Measurements from ENCODE around the gene RIMKLA. TPM values are rescaled to one million over a fixed set of nuclear protein-coding genes. Genes with fewer than 3 reads are reported as not detected.

The RIMKLA gene
- total and polyA plus RNA-seq, 4 donors, result 0.71 to 8.9 (median 1.4) TPM

GRCh38 chr1:42429603-42430002 is 49.0 kb downstream of the RIMKLA start:
- DNase-seq (no peak), ATAC-seq (ENCODE audit: insufficient read depth, low FRiP score) (no peak)
- 57 to 77% methylated on average over 1 of the region's 1 CpG for WGBS, 2 donors
- Histone ChIP-seq H3K4me1 (ENCODE audit: control insufficient read depth in 5 of 5, insufficient read depth in 5 of 5, low read length in 5 of 5) (no peaks in the 10 kb centered on the region), H3K27me3 (ENCODE audit: control insufficient read depth in 3 of 3, insufficient read depth in 3 of 3, low read length in 2 of 3) (no peaks in the 10 kb centered on the region), H3K27ac (ENCODE audit: low read depth in 1 of 2, low read length in 1 of 2) (no peak overlapping the region), H3K9me3 (ENCODE audit: control insufficient read depth in 4 of 4, insufficient read depth in 3 of 4, low read length in 3 of 4) (no peaks in the 10 kb centered on the region), H3K4me3 (no peak overlapping the region), H3K36me3 (ENCODE audit: control insufficient read depth in 4 of 4, insufficient read depth in 4 of 4, low read length in 4 of 4) (no peaks in the 10 kb centered on the region), H3K9ac (ENCODE audit: insufficient read depth in 1 of 2, low read length in 2 of 2) (no peak overlapping the region)
- no peak for TF ChIP-seq CTCF (IDR thresholded peaks at IDR 0.05; ENCODE audit: control extremely low read depth, extremely low read depth)

GRCh38 chr1:42430286-42431135 is 49.9 kb downstream of the RIMKLA start:
- H3K4me3 ChIP-seq, result no peak overlapping the region
- ATAC-seq (ENCODE audit: insufficient read depth, low FRiP score) (no peak), DNase-seq (no peak)
- 86 to 92% methylated on average over 3 of the region's 3 CpGs for WGBS, 2 donors
- H3K27ac ChIP-seq (ENCODE audit: low read depth in 1 of 2, low read length in 1 of 2), result no peak overlapping the region
- H3K27me3 ChIP-seq (ENCODE audit: control insufficient read depth in 3 of 3, insufficient read depth in 3 of 3, low read length in 2 of 3), result no peaks in the 10 kb centered on the region
- no peaks in the 10 kb centered on the region for H3K36me3 ChIP-seq (ENCODE audit: control insufficient read depth in 4 of 4, insufficient read depth in 4 of 4, low read length in 4 of 4)
- no peak overlapping the region for H3K9ac ChIP-seq (ENCODE audit: insufficient read depth in 1 of 2, low read length in 2 of 2)
- no peak for TF ChIP-seq CTCF (IDR thresholded peaks at IDR 0.05; ENCODE audit: control extremely low read depth, extremely low read depth)
- no peaks in the 10 kb centered on the region for H3K4me1 ChIP-seq (ENCODE audit: control insufficient read depth in 5 of 5, insufficient read depth in 5 of 5, low read length in 5 of 5)
- no peaks in the 10 kb centered on the region for H3K9me3 ChIP-seq (ENCODE audit: control insufficient read depth in 4 of 4, insufficient read depth in 3 of 4, low read length in 3 of 4)

GRCh38 chr1:42431514-42431913 is 50.9 kb downstream of the RIMKLA start:
- ATAC-seq (ENCODE audit: insufficient read depth, low FRiP score), result no peak
- Histone ChIP-seq H3K36me3 (ENCODE audit: control insufficient read depth in 4 of 4, insufficient read depth in 4 of 4, low read length in 4 of 4) (no peaks in the 10 kb centered on the region), H3K27me3 (ENCODE audit: control insufficient read depth in 3 of 3, insufficient read depth in 3 of 3, low read length in 2 of 3) (no peaks in the 10 kb centered on the region), H3K4me1 (ENCODE audit: control insufficient read depth in 5 of 5, insufficient read depth in 5 of 5, low read length in 5 of 5) (no peaks in the 10 kb centered on the region), H3K27ac (ENCODE audit: low read depth in 1 of 2, low read length in 1 of 2) (no peak overlapping the region), H3K9ac (ENCODE audit: insufficient read depth in 1 of 2, low read length in 2 of 2) (no peak overlapping the region), H3K9me3 (ENCODE audit: control insufficient read depth in 4 of 4, insufficient read depth in 3 of 4, low read length in 3 of 4) (no peaks in the 10 kb centered on the region), H3K4me3 (no peak overlapping the region)
- no peak for TF ChIP-seq CTCF (IDR thresholded peaks at IDR 0.05; ENCODE audit: control extremely low read depth, extremely low read depth)
- 73 to 79% methylated on average over 3 of the region's 3 CpGs for WGBS, 2 donors
- no peak for DNase-seq

All from lung (tissue), 12 donors.